GM23338 (cell line): ENCODE results near the gene MPL. TPM values are rescaled to one million over a fixed set of nuclear protein-coding genes. Genes with fewer than 3 reads are reported as not detected.
A peak's percentile ranks its signal among the peaks of the same experiment; 100 is the strongest.

Experiments
- ATAC-seq: fragments of 200-7000 bp; cut with Tn5 transposase; 3 replicates; pipeline ENCODE4 v1.9.1; 2020
- DNase-seq: peaks from one replicate; pipeline ENCODE4 v3.0.0-alpha.2; 2015; ENCODE audit warnings: low spot score
- H2AFZ ChIP-seq: fragments of 200-600 bp; sonication (generic); 2 replicates; pipeline ENCODE4 v1.8.0; 2016; ENCODE audit warnings: antibody characterized with exemption, mild to moderate bottlenecking, moderate library complexity
- H3F3A ChIP-seq: fragments of 200-600 bp; sonication (generic); replicated peaks from 2 replicates; pipeline ENCODE4 v1.8.0; 2017; ENCODE audit warnings: antibody characterized with exemption, mixed run types, low read depth
- H3K27ac ChIP-seq: fragments of 200-600 bp; sonication (generic); 2 replicates; pipeline ENCODE4 v1.6.1; 2016; ENCODE audit warnings: low read depth
- H3K27me3 ChIP-seq: fragments of 200-600 bp; sonication (generic); 2 replicates; pipeline ENCODE4 v1.8.0; 2016; ENCODE audit warnings: mild to moderate bottlenecking, mixed run types, moderate library complexity; ENCODE audit not compliant: insufficient read depth
- H3K36me3 ChIP-seq: fragments of 200-600 bp; sonication (generic); 2 replicates; pipeline ENCODE4 v1.8.0; 2016; ENCODE audit warnings: mild to moderate bottlenecking; ENCODE audit not compliant: insufficient read depth
- H3K4me1 ChIP-seq: fragments of 200-600 bp; sonication (generic); 2 replicates; pipeline ENCODE4 v1.8.0; 2016; ENCODE audit warnings: mild to moderate bottlenecking, moderate library complexity; ENCODE audit not compliant: insufficient read depth
- H3K4me2 ChIP-seq: fragments of 200-600 bp; sonication (generic); 2 replicates; pipeline ENCODE4 v1.7.1; 2017; ENCODE audit warnings: mixed run types
- H3K4me3 ChIP-seq: fragments of 200-600 bp; sonication (generic); 2 replicates; pipeline ENCODE4 v1.6.1; 2016; ENCODE audit warnings: mixed run types
- H3K79me2 ChIP-seq: fragments of 200-600 bp; sonication (generic); replicated peaks from 2 replicates; pipeline ENCODE4 v1.8.0; 2017; ENCODE audit warnings: mild to moderate bottlenecking; ENCODE audit not compliant: insufficient read depth
- H3K9me2 ChIP-seq: fragments of 200-600 bp; sonication (generic); 2 replicates; pipeline ENCODE4 v1.8.0; 2017; ENCODE audit not compliant: insufficient read depth
- H4K20me1 ChIP-seq: fragments of 200-600 bp; sonication (generic); replicated peaks from 2 replicates; pipeline ENCODE4 v1.8.0; 2017; ENCODE audit warnings: mild to moderate bottlenecking; ENCODE audit not compliant: insufficient read depth
- H3K27ac Mint-ChIP-seq: 2 replicates; pipeline ENCODE4 v1.8.0; 2020; ENCODE audit warnings: inconsistent platforms, mild to moderate bottlenecking, moderate library complexity, mixed read lengths
- H3K27me3 Mint-ChIP-seq: 3 replicates; pipeline ENCODE4 v1.8.0; 2022; ENCODE audit warnings: low read depth, mild to moderate bottlenecking, moderate library complexity, mixed read lengths, inconsistent platforms; ENCODE audit not compliant: insufficient read depth, poor library complexity
- H3K36me3 Mint-ChIP-seq: 3 replicates; pipeline ENCODE4 v1.8.0; 2021; ENCODE audit warnings: low read depth, mild to moderate bottlenecking, inconsistent platforms, moderate library complexity, mixed read lengths
- H3K4me1 Mint-ChIP-seq: 3 replicates; pipeline ENCODE4 v1.8.0; 2020; ENCODE audit warnings: mild to moderate bottlenecking, inconsistent platforms, mixed read lengths
- H3K4me3 Mint-ChIP-seq: 3 replicates; pipeline ENCODE4 v1.8.0; 2021; ENCODE audit warnings: moderate library complexity, mild to moderate bottlenecking, inconsistent platforms, mixed read lengths
- H3K9me3 Mint-ChIP-seq: 3 replicates; pipeline ENCODE4 v1.8.0; 2020; ENCODE audit warnings: moderate library complexity, mild to moderate bottlenecking, inconsistent platforms, mixed read lengths
- CREB1 ChIP-seq: fragments of 250-450 bp; sonication (Bioruptor Pico); IDR thresholded peaks from 2 replicates; pipeline ENCODE4 v1.5.0; 2020; ENCODE audit warnings: low read depth, mild to moderate bottlenecking, moderate library complexity
- CTCF ChIP-seq, 2 experiments: fragments of 200-600 bp in 1 of 2; sonication (generic) in 1 of 2; conservative IDR thresholded peaks; 2 replicates each; pipeline versions ENCODE4 v1.5.1 to v1.6.1; 2016 to 2017; ENCODE audit warnings: antibody characterized with exemption in 2 of 2, low read depth in 2 of 2, mild to moderate bottlenecking in 2 of 2, moderate library complexity in 1 of 2
- ETS1 ChIP-seq: IDR thresholded peaks from 2 replicates; pipeline ENCODE4 v1.6.1; 2016; ENCODE audit warnings: antibody characterized with exemption
- EZH2 ChIP-seq: fragments of 200-600 bp; sonication (generic); IDR thresholded peaks from one replicate; pipeline ENCODE4 v1.8.0; 2017; ENCODE audit warnings: antibody characterized with exemption, mild to moderate bottlenecking, low read depth; ENCODE audit not compliant: unreplicated experiment
- EZH2phosphoT487 ChIP-seq: fragments of 200-600 bp; sonication (generic); IDR thresholded peaks from one replicate; pipeline ENCODE4 v1.8.1; 2018; ENCODE audit warnings: antibody characterized with exemption; ENCODE audit not compliant: unreplicated experiment
- JUNB ChIP-seq: IDR thresholded peaks from one replicate; pipeline ENCODE4 v1.6.1; 2016; ENCODE audit warnings: antibody characterized with exemption; ENCODE audit not compliant: unreplicated experiment
- NANOG ChIP-seq: IDR thresholded peaks from 2 replicates; pipeline ENCODE4 v1.6.1; 2016; ENCODE audit warnings: antibody characterized with exemption, borderline replicate concordance
- POLR2AphosphoS5 ChIP-seq: IDR thresholded peaks from 2 replicates; pipeline ENCODE4 v1.6.1; 2016; ENCODE audit warnings: antibody characterized with exemption, low read depth
- STAT1 ChIP-seq: IDR thresholded peaks from one replicate; pipeline ENCODE4 v1.6.1; 2016; ENCODE audit warnings: antibody characterized with exemption; ENCODE audit not compliant: unreplicated experiment
- ZNF114 ChIP-seq: fragments of 250-450 bp; sonication (Bioruptor Pico); IDR thresholded peaks from 2 replicates; pipeline ENCODE4 v1.5.0; 2020; ENCODE audit warnings: mild to moderate bottlenecking, moderate library complexity
- ZNF331 ChIP-seq: fragments of 250-450 bp; sonication (Bioruptor Pico); IDR thresholded peaks from 2 replicates; pipeline ENCODE4 v1.5.0; 2020; ENCODE audit warnings: low read depth, mild to moderate bottlenecking, moderate library complexity
- polyA plus RNA-seq: library from polyadenylated mRNA; unstranded; fragments of >200 nt; fragmentation: Nextera tagmentation; extraction: Ambion mirVana; gene quantifications from 2 replicates; pipeline ENCODE4 v1.2.1, GENCODE V29; 2016
- total RNA-seq: library from RNA; depleted of rRNA; stranded (reverse); fragments of >200 nt; shearing (Covaris generic); gene quantifications from 2 replicates; pipeline ENCODE4 v1.2.3, GENCODE V29; 2014
- TF ChIP-seq, protein P1 (sequence below): fragments of 250-450 bp; sonication (Bioruptor Pico); IDR thresholded peaks from 2 replicates; pipeline ENCODE4 v1.5.0; 2020; ENCODE audit warnings: mild to moderate bottlenecking, moderate library complexity
- TF ChIP-seq, protein P2 (sequence below): IDR thresholded peaks from one replicate; pipeline ENCODE4 v1.6.1; 2018; ENCODE audit warnings: antibody characterized with exemption; ENCODE audit not compliant: unreplicated experiment

MPL gene
- total and polyA plus RNA-seq, 2 experiments from 2014 or later = not detected

DNA sequence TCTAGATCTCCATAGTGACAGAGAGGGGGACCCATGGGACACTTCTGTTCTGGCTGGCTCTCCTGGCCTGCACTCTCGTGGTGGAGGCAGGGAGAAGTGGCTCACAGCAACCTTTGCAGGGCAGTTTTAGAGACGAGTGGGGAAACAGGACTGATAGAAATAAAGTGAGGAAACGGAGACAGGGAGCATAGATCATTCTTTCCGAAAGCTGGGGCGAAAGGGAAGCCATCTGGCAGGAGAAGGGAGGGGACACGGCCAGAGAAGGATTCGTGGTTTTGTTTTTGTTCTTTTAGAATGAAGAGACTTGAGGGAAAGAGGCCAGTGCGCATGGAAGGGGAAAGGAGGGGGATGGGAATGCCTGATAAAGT is 33.3 kb upstream of the MPL start:
- Histone ChIP-seq H3K36me3 (no peaks in the 10 kb centered on the region), H2AFZ (peak overlapping the region; percentile 85; the same call in 1 of the 2 replicates), H3K27me3 (no peaks in the 10 kb centered on the region), H4K20me1 (no peaks in the 10 kb centered on the region), H3F3A (no peaks in the 10 kb centered on the region), H3K79me2 (no peaks in the 10 kb centered on the region), H3K4me1 (peaks cover 2% of the 10 kb centered on the region; the same call in 1 of the 2 replicates), H3K27ac (no peak overlapping the region), H3K9me2 (no peaks in the 10 kb centered on the region), H3K4me2 (no peak overlapping the region), H3K4me3 (no peak overlapping the region)
- peaks cover 17% of the 10 kb centered on the region for H3K4me1 Mint-ChIP-seq
- peaks cover 16% of the 10 kb centered on the region for H3K27me3 Mint-ChIP-seq
- ATAC-seq = no peak
- no peaks in the 10 kb centered on the region for H3K9me3 Mint-ChIP-seq
- TF ChIP-seq JUNB (no peak), POLR2AphosphoS5 (no peak), ETS1 (no peak), CTCF (conservative IDR thresholded peaks at IDR 0.05; ENCODE audit: low read depth in 2 of 2) (no peak), EZH2 (no peak), CREB1 (CRISPR knock-in tag) (no peak), ZNF114 (CRISPR knock-in tag) (no peak), NANOG (no peak), STAT1 (no peak), EZH2phosphoT487 (no peak), ZNF331 (no peak)
- TF ChIP-seq, protein P1, sequence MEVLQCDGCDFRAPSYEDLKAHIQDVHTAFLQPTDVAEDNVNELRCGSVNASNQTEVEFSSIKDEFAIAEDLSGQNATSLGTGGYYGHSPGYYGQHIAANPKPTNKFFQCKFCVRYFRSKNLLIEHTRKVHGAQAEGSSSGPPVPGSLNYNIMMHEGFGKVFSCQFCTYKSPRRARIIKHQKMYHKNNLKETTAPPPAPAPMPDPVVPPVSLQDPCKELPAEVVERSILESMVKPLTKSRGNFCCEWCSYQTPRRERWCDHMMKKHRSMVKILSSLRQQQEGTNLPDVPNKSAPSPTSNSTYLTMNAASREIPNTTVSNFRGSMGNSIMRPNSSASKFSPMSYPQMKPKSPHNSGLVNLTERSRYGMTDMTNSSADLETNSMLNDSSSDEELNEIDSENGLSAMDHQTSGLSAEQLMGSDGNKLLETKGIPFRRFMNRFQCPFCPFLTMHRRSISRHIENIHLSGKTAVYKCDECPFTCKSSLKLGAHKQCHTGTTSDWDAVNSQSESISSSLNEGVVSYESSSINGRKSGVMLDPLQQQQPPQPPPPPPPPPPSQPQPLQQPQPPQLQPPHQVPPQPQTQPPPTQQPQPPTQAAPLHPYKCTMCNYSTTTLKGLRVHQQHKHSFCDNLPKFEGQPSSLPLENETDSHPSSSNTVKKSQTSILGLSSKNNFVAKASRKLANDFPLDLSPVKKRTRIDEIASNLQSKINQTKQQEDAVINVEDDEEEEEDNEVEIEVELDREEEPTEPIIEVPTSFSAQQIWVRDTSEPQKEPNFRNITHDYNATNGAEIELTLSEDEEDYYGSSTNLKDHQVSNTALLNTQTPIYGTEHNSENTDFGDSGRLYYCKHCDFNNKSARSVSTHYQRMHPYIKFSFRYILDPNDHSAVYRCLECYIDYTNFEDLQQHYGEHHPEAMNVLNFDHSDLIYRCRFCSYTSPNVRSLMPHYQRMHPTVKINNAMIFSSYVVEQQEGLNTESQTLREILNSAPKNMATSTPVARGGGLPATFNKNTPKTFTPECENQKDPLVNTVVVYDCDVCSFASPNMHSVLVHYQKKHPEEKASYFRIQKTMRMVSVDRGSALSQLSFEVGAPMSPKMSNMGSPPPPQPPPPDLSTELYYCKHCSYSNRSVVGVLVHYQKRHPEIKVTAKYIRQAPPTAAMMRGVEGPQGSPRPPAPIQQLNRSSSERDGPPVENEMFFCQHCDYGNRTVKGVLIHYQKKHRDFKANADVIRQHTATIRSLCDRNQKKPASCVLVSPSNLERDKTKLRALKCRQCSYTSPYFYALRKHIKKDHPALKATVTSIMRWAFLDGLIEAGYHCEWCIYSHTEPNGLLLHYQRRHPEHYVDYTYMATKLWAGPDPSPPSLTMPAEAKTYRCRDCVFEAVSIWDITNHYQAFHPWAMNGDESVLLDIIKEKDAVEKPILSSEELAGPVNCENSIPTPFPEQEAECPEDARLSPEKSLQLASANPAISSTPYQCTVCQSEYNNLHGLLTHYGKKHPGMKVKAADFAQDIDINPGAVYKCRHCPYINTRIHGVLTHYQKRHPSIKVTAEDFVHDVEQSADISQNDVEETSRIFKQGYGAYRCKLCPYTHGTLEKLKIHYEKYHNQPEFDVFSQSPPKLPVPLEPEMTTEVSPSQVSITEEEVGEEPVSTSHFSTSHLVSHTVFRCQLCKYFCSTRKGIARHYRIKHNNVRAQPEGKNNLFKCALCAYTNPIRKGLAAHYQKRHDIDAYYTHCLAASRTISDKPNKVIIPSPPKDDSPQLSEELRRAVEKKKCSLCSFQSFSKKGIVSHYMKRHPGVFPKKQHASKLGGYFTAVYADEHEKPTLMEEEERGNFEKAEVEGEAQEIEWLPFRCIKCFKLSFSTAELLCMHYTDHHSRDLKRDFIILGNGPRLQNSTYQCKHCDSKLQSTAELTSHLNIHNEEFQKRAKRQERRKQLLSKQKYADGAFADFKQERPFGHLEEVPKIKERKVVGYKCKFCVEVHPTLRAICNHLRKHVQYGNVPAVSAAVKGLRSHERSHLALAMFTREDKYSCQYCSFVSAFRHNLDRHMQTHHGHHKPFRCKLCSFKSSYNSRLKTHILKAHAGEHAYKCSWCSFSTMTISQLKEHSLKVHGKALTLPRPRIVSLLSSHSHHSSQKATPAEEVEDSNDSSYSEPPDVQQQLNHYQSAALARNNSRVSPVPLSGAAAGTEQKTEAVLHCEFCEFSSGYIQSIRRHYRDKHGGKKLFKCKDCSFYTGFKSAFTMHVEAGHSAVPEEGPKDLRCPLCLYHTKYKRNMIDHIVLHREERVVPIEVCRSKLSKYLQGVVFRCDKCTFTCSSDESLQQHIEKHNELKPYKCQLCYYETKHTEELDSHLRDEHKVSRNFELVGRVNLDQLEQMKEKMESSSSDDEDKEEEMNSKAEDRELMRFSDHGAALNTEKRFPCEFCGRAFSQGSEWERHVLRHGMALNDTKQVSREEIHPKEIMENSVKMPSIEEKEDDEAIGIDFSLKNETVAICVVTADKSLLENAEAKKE (CRISPR knock-in tag) = no peak
- TF ChIP-seq, protein P2, sequence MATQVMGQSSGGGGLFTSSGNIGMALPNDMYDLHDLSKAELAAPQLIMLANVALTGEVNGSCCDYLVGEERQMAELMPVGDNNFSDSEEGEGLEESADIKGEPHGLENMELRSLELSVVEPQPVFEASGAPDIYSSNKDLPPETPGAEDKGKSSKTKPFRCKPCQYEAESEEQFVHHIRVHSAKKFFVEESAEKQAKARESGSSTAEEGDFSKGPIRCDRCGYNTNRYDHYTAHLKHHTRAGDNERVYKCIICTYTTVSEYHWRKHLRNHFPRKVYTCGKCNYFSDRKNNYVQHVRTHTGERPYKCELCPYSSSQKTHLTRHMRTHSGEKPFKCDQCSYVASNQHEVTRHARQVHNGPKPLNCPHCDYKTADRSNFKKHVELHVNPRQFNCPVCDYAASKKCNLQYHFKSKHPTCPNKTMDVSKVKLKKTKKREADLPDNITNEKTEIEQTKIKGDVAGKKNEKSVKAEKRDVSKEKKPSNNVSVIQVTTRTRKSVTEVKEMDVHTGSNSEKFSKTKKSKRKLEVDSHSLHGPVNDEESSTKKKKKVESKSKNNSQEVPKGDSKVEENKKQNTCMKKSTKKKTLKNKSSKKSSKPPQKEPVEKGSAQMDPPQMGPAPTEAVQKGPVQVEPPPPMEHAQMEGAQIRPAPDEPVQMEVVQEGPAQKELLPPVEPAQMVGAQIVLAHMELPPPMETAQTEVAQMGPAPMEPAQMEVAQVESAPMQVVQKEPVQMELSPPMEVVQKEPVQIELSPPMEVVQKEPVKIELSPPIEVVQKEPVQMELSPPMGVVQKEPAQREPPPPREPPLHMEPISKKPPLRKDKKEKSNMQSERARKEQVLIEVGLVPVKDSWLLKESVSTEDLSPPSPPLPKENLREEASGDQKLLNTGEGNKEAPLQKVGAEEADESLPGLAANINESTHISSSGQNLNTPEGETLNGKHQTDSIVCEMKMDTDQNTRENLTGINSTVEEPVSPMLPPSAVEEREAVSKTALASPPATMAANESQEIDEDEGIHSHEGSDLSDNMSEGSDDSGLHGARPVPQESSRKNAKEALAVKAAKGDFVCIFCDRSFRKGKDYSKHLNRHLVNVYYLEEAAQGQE = no peak
- no peak for DNase-seq
- H3K27ac Mint-ChIP-seq = no peak overlapping the region
- H3K36me3 Mint-ChIP-seq = no peaks in the 10 kb centered on the region; the same call in 2 of the 3 replicates
- no peak overlapping the region for H3K4me3 Mint-ChIP-seq
